HepG2 (cell line): ENCODE data around the gene MYCBPAP. TPM values are rescaled to one million over a fixed set of nuclear protein-coding genes. Genes with fewer than 3 reads are reported as not detected.

Experiments
- AGO2 ChIP-seq: fragments of 200-400 bp; formaldehyde crosslinking; optimal IDR thresholded peaks from 2 replicates; pipeline ENCODE3; 2017; ENCODE audit warnings: mild to moderate bottlenecking, low read depth, low read length, moderate library complexity
- KDM5B ChIP-seq: sonication (generic); formaldehyde crosslinking; IDR thresholded peaks from 2 replicates; pipeline ENCODE4 v1.4.0; 2020; ENCODE audit warnings: missing genetic modification reagents, mild to moderate bottlenecking, borderline replicate concordance
- NBN ChIP-seq: fragments of 450-650 bp; conservative IDR thresholded peaks from 2 replicates; pipeline ENCODE4 v1.6.1; 2017
- NCOA2 ChIP-seq: sonication (generic); formaldehyde crosslinking; IDR thresholded peaks from 2 replicates; pipeline ENCODE4 v1.8.0; 2022; ENCODE audit warnings: inconsistent platforms
- PAWR ChIP-seq: sonication (generic); formaldehyde crosslinking; IDR thresholded peaks from 2 replicates; pipeline ENCODE4 v1.4.0; 2020; ENCODE audit warnings: missing genetic modification reagents, mild to moderate bottlenecking, borderline replicate concordance
- SKIL ChIP-seq: sonication (generic); formaldehyde crosslinking; IDR thresholded peaks from 2 replicates; pipeline ENCODE4 v1.8.0; 2022; ENCODE audit warnings: missing genetic modification reagents, mild to moderate bottlenecking, moderate library complexity, borderline replicate concordance
- TEF ChIP-seq: sonication (generic); formaldehyde crosslinking; IDR thresholded peaks from 2 replicates; pipeline ENCODE4 v1.5.0; 2020; ENCODE audit warnings: missing genetic modification reagents
- ZFP1 ChIP-seq: IDR thresholded peaks from 2 replicates; pipeline ENCODE4 v1.6.1; 2016
- ZNF12 ChIP-seq: sonication (generic); formaldehyde crosslinking; IDR thresholded peaks from 2 replicates; pipeline ENCODE4 v1.5.0; 2020; ENCODE audit warnings: missing genetic modification reagents
- ZNF276 ChIP-seq: sonication (generic); formaldehyde crosslinking; IDR thresholded peaks from 2 replicates; pipeline ENCODE4 v1.4.0; 2020; ENCODE audit warnings: mild to moderate bottlenecking, low read depth, missing genetic modification reagents
- ZNF407 ChIP-seq: sonication (generic); formaldehyde crosslinking; IDR thresholded peaks from one replicate; pipeline ENCODE4 v1.5.1; 2020; ENCODE audit warnings: mild to moderate bottlenecking, missing genetic modification reagents; ENCODE audit errors: not compliant biosample characterization
- ZNF549 ChIP-seq: sonication (generic); formaldehyde crosslinking; IDR thresholded peaks from 2 replicates; pipeline ENCODE4 v1.5.0; 2020; ENCODE audit warnings: missing genetic modification reagents
- ZSCAN31 ChIP-seq: sonication (generic); formaldehyde crosslinking; IDR thresholded peaks from 2 replicates; pipeline ENCODE4 v1.5.0; 2020; ENCODE audit warnings: low read depth, mild to moderate bottlenecking, missing genetic modification reagents
- polyA plus RNA-seq, 8 experiments: library from polyadenylated mRNA; depleted of rRNA in 3 of 8; stranded (reverse) in 7 of 8; unstranded in 1 of 8; fragments of >200 nt; fragmentation: Illumina TruSeq in 4 of 8; extraction: Trizol in 4 of 8; gene quantifications; 2 replicates each; pipeline versions ENCODE4 v1.2.1 to v1.2.3, GENCODE V29; 2011 to 2016; ENCODE audit warnings: low read depth in 4 of 8, missing spikeins in 1 of 8, mixed read lengths in 1 of 8; ENCODE audit not compliant: insufficient read depth in 1 of 8
- total RNA-seq, 5 experiments: library from RNA; depleted of rRNA; stranded (reverse); fragments of >200 nt; fragmentation: Illumina TruSeq; extraction: Trizol; gene quantifications; 2 replicates each; pipeline ENCODE4 v1.2.3, GENCODE V29; 2016; ENCODE audit warnings: low read depth in 1 of 5

MYCBPAP gene
- total and polyA plus RNA-seq, 2 of the 13 experiments (the other 11 are each of a cell fraction or from before 2014, with no cell fraction given): 0.22 to 0.24 TPM

GRCh38 chr17:50541716-50542688, 33.8 kb downstream of the MYCBPAP start (continued):
- TF ChIP-seq ZNF407 (peak; percentile 83), ZNF549 (CRISPR knock-in tag) (0 out of 2 replicates have a peak, but pooled peaks have one; percentile 79), PAWR (0 out of 2 replicates have a peak, but pooled peaks have one; percentile 66), SKIL (CRISPR knock-in tag) (no peak), ZNF276 (CRISPR knock-in tag) (peak; percentile 73; the same call in 1 of the 2 replicates), ZFP1 (CRISPR knock-in tag) (0 out of 2 replicates have a peak, but pooled peaks have one; percentile 43), KDM5B (CRISPR knock-in tag) (peak; percentile 91; the same call in 1 of the 2 replicates), ZNF12 (no peak; the same call in 1 of the 2 replicates), NBN (no peak), NCOA2 (CRISPR knock-in tag) (no peak), ZSCAN31 (peak; percentile 93; the same call in 1 of the 2 replicates), TEF (CRISPR knock-in tag) (0 out of 2 replicates have a peak, but pooled peaks have one; percentile 50), AGO2 (peak; percentile 65)
